Gastroesophageal sphincter (tissue), 4 donors: ENCODE data around the gene C1orf159. TPM values are rescaled to one million over a fixed set of nuclear protein-coding genes. Genes with fewer than 3 reads are reported as not detected.

Experiments
- ATAC-seq: fragments of 150-250 bp; one replicate; pipeline ENCODE4 v1.9.1; 2016; ENCODE audit warnings: mild to moderate bottlenecking, moderate library complexity
- H3K27ac ChIP-seq, 4 donors: fragments of 200-600 bp; sonication (generic) in 3 of 4; 1 replicate in 3 of 4; 2 replicates in 1 of 4; pipeline ENCODE4 v1.5.1; 2016 to 2019
- H3K27me3 ChIP-seq: fragments of 200-600 bp; sonication (generic); one replicate; pipeline ENCODE4 v1.5.1; 2019
- H3K36me3 ChIP-seq, 2 donors: fragments of 200-600 bp; sonication (generic); one replicate each; pipeline ENCODE4 v1.5.1; 2019; ENCODE audit warnings: control low read depth in 1 of 2
- H3K4me1 ChIP-seq, 3 donors: fragments of 200-600 bp; sonication (generic); 1 replicate in 2 of 3; 2 replicates in 1 of 3; pipeline ENCODE4 v1.5.1; 2016 to 2019; ENCODE audit warnings: control low read depth in 2 of 3
- H3K4me3 ChIP-seq, 2 donors: fragments of 200-600 bp; sonication (generic); one replicate each; pipeline ENCODE4 v1.5.1; 2019; ENCODE audit warnings: mild to moderate bottlenecking in 1 of 2, moderate library complexity in 1 of 2
- H3K9me3 ChIP-seq, 3 donors: fragments of 200-600 bp; sonication (generic); one replicate each; pipeline ENCODE4 v1.5.1; 2017 to 2019; ENCODE audit warnings: control low read depth in 2 of 3
- CTCF ChIP-seq, 4 experiments: fragments of 200-600 bp in 2 of 4; fragments of 450-650 bp in 2 of 4; sonication (generic) in 1 of 4; IDR thresholded peaks; one replicate each; pipeline ENCODE4 v1.5.1; 2017 to 2019; ENCODE audit warnings: antibody characterized with exemption in 4 of 4, mild to moderate bottlenecking in 2 of 4, moderate library complexity in 2 of 4
- EP300 ChIP-seq: sonication (generic); formaldehyde crosslinking; IDR thresholded peaks from one replicate; pipeline ENCODE4 v1.6.1; 2017; ENCODE audit warnings: antibody characterized with exemption, mild to moderate bottlenecking
- POLR2A ChIP-seq, 2 donors: fragments of 450-650 bp; IDR thresholded peaks; one replicate each; pipeline ENCODE4 v1.6.1; 2017; ENCODE audit warnings: antibody characterized with exemption in 2 of 2, mild to moderate bottlenecking in 2 of 2, moderate library complexity in 1 of 2
- POLR2AphosphoS5 ChIP-seq: sonication (generic); formaldehyde crosslinking; IDR thresholded peaks from one replicate; pipeline ENCODE4 v1.6.1; 2017; ENCODE audit warnings: antibody characterized with exemption
- WGBS, 2 donors: methylation state at CpG; one replicate each; pipeline ENCODE4 v1.1.5; 2018; ENCODE audit warnings: low coverage in 1 of 2; 5-methylcytosine and 5-hydroxymethylcytosine counted together
- total RNA-seq, 4 donors: library from RNA; depleted of rRNA; stranded (reverse); fragments of >200 nt; gene quantifications; one replicate each; pipeline ENCODE4 v1.1.0, GENCODE V29; 2016

C1orf159 gene
- total RNA-seq, 4 donors from 2014 or later = 6.3 to 15.3 (median 9.9) TPM

DNA sequence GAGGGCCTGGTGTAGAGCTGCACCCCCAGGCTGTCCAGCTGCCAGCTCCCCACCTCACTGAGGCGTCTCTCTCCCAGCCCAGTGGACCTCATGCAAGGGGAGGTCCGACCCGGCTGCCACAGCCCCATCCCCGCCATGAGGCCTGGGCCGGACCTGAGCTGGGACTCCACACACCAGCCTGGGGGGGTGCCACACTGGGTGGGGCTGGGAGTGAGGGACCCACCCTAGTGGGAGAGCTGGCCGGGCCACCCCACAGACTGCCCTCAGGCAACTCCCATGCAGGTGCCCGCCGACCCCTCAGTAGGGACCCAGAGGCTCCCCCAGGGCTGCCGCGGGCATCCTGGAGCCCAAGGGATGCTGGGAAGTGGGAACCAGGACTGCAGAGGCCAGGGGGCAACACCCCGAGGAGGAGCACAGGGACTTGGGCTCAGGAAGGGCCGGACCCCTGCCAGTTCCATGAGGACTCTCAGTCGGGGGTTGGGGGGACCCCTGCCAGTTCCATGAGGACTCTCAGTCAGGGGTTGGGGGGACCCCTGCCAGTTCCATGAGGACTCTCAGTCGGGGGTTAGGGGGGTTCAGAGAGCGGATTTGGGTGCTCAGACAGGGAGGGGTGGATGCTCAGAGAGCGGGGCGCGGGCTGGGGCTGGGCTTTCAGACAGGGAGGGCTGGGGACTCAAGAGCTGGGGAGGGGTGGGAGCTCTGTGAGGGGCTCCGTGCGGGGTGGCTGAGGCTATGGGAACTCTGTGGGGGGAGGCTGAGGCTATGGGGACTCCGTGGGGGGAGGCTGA, 40.5 kb downstream of the C1orf159 start:
- TF ChIP-seq CTCF (IDR thresholded peaks at IDR 0.05) (no peak), POLR2AphosphoS5 (no peak), EP300 (no peak), POLR2A (IDR thresholded peaks at IDR 0.05) (no peak)
- no peak overlapping the region for H3K27ac ChIP-seq
- H3K27me3 ChIP-seq = peaks cover 61% of the 10 kb centered on the region
- no peak overlapping the region for H3K4me3 ChIP-seq
- H3K36me3 ChIP-seq = no peaks in the 10 kb centered on the region
- no peaks in the 10 kb centered on the region for H3K9me3 ChIP-seq
- peaks cover 0 to 13% (median 11%) of the 10 kb centered on the region in 3 donors for H3K4me1 ChIP-seq
- no CpG with 5 or more reads among the region's 21 CpGs for WGBS, 2 donors
- ATAC-seq = no peak

GRCh38 chr1:1074631-1075147, 41.2 kb downstream of the C1orf159 start:
- Histone ChIP-seq H3K9me3 (no peaks in the 10 kb centered on the region), H3K36me3 (no peaks in the 10 kb centered on the region), H3K4me1 (peaks cover 0 to 8% (median 5%) of the 10 kb centered on the region in 3 donors), H3K4me3 (no peak overlapping the region), H3K27me3 (peaks cover 68% of the 10 kb centered on the region), H3K27ac (no peak overlapping the region)
- no peak for TF ChIP-seq EP300
- TF ChIP-seq CTCF (IDR thresholded peaks at IDR 0.05) = no peak
- no peak for TF ChIP-seq POLR2AphosphoS5
- no peak for ATAC-seq
- WGBS, 2 donors = 60 to 65% methylated on average over 4 to 5 of the region's 14 CpGs

GRCh38 chr1:1073743-1074587, 41.9 kb downstream of the C1orf159 start, which contains the start of gene RNF223:
Gene RNF223 (minus strand): TSS chr1:1074306. CDS start chr1:1072566, 1,740 bp downstream.
- H3K27me3 ChIP-seq = peaks cover 75% of the 10 kb centered on the region
- TF ChIP-seq POLR2A (IDR thresholded peaks at IDR 0.05) (no peak), POLR2AphosphoS5 (no peak), CTCF (IDR thresholded peaks at IDR 0.05) (no peak), EP300 (no peak)
- H3K9me3 ChIP-seq = no peaks in the 10 kb centered on the region
- H3K4me1 ChIP-seq = peaks cover 0 to 9% (median 8%) of the 10 kb centered on the region in 3 donors
- ATAC-seq = no peak
- no peak within 1 kb of the TSS for H3K27ac ChIP-seq
- H3K36me3 ChIP-seq = no peaks in the 10 kb centered on the region
- WGBS, 2 donors = 87% methylated on average over 8 of the region's 35 CpGs; no CpG with 5 or more reads in 1 of the 2 donors
- no peak within 1 kb of the TSS for H3K4me3 ChIP-seq

DNA sequence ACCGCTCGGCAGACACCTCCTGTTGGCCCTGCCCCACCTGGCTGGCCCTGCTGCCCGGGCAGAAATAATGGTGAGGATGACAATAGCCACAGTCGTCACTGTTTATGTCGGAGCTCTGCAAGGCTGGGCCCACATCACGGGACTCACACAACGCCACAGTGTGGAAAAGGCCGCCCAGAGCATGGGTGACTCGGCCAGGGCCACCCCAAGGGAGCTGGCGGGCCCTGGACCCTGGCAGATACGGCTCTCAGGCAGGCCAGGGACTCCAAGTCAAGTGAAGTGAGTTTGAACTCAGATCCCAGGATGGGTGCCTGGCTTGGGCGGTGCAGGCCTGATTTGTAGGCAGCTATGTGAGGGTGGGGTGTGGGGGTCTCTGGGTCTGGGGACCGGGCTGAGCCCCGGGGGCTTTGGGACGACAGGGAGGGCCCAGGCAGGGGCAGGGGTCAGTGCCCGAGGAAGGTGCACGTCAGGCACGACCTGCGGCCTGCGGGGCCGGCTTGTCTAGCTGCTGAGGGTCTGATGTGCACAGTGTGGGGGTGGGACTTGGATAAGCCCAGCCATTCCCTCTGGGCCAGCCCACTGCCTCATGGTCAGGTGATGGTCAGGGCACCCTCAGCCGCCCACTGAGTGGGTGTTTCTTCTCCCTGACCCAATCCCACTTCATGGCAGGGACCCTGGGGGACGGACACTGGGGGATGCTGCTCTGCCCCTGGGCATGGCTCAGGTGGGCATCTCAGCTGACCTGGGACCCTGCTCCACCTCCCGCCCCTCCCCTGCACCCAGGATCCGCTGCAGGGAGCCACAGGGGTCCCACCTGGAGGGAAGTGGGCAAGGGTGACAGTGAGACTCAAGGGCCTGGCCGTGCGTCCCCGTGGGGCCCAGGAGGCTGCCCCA, 42.8 kb downstream of the C1orf159 start:
- no CpG with 5 or more reads among the region's 28 CpGs for WGBS, 2 donors
- no peak overlapping the region for H3K4me3 ChIP-seq
- ATAC-seq = no peak

More for the DNA sequence above, 42.8 kb downstream of the C1orf159 start:
- Histone ChIP-seq H3K4me1 (peaks cover 0 to 18% (median 16%) of the 10 kb centered on the region in 3 donors), H3K27ac (no peak overlapping the region), H3K9me3 (no peaks in the 10 kb centered on the region), H3K36me3 (no peaks in the 10 kb centered on the region), H3K27me3 (peaks cover 79% of the 10 kb centered on the region)
- TF ChIP-seq CTCF (IDR thresholded peaks at IDR 0.05) = no peak
- no peak for TF ChIP-seq POLR2A (IDR thresholded peaks at IDR 0.05)
- no peak for TF ChIP-seq POLR2AphosphoS5
- no peak for TF ChIP-seq EP300
